ENCODE results near the gene LCN15. TPM values are rescaled to one million over a fixed set of nuclear protein-coding genes. Genes with fewer than 3 reads are reported as not detected.

LCN15 gene
- total RNA-seq, 6 experiments from 2014 or later = not detected

DNA sequence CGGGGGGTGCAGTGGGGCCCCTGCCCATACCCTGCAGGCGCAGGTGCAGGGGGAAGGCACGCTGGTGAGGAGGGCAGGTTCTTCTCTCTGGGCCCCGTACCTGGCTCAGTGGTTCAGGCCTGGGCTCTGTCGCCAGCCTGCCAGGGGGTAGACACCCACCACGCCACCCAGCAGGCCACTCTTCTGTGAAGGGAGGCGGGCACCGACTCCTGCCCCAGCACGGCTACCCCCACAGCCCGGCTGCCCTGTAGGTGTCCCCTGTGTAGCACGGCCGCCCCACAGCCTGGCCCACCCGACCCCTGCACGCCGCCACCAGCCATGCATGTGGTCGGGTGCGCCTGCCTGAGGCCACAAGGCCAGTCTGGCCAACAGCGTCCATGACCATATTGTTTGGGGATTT lies 17.7 kb downstream of the LCN15 start:
- Histone ChIP-seq H3K9me3 (no peaks in the 10 kb centered on the region), H3K27me3 (no peaks in the 10 kb centered on the region), H3K36me3 (no peaks in the 10 kb centered on the region), H3K27ac (no peak overlapping the region), H3K4me3 (no peak overlapping the region), H3K4me1 (no peaks in the 10 kb centered on the region)
- intact Hi-C loops (cut with DNase I) = no loop called here
- TF ChIP-seq, protein P1, sequence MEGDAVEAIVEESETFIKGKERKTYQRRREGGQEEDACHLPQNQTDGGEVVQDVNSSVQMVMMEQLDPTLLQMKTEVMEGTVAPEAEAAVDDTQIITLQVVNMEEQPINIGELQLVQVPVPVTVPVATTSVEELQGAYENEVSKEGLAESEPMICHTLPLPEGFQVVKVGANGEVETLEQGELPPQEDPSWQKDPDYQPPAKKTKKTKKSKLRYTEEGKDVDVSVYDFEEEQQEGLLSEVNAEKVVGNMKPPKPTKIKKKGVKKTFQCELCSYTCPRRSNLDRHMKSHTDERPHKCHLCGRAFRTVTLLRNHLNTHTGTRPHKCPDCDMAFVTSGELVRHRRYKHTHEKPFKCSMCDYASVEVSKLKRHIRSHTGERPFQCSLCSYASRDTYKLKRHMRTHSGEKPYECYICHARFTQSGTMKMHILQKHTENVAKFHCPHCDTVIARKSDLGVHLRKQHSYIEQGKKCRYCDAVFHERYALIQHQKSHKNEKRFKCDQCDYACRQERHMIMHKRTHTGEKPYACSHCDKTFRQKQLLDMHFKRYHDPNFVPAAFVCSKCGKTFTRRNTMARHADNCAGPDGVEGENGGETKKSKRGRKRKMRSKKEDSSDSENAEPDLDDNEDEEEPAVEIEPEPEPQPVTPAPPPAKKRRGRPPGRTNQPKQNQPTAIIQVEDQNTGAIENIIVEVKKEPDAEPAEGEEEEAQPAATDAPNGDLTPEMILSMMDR (IDR thresholded peaks at IDR 0.05) = no peak
- TF ChIP-seq POLR2A (IDR thresholded peaks at IDR 0.05) = no peak
- WGBS (ENCODE audit: insufficient coverage, low coverage, low lambda C conversion rate, missing lambda C conversion rate) = no CpG with 5 or more reads among the region's 18 CpGs
- no peak for DNase-seq
- no peak for ATAC-seq

DNA sequence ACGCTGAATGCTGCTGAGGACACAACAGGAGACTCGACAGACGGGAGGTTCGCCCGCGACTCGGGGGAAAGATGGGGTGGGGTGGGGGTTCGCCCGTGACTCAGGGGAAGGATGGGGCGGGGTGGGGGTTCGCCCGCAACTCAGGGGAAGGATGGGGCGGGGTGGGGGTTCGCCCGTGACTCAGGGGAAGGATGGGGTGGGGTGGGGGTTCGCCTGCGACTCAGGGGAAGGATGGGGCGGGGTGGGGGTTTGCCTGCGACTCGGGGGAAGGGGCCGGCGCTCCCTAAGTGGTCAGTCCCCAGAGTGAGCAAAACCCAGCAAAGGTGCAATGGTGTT lies 18.2 kb downstream of the LCN15 start:
- no peak for ATAC-seq
- WGBS (ENCODE audit: insufficient coverage, low coverage, low lambda C conversion rate, missing lambda C conversion rate) = 63% methylated on average over 22 of the region's 22 CpGs
- peaks cover 0 to 2% (median 0%) of the 10 kb centered on the region in 4 donors for H3K4me1 ChIP-seq
- no peak overlapping the region for H3K27ac ChIP-seq
- H3K4me3 ChIP-seq = no peak overlapping the region
- H3K27me3 ChIP-seq = no peaks in the 10 kb centered on the region
- H3K9me3 ChIP-seq = no peaks in the 10 kb centered on the region
- DNase-seq = no peak
- TF ChIP-seq, protein P1 (IDR thresholded peaks at IDR 0.05) = no peak
- TF ChIP-seq POLR2A (IDR thresholded peaks at IDR 0.05) = no peak
- intact Hi-C loops (cut with DNase I) = no loop called here
- no peaks in the 10 kb centered on the region for H3K36me3 ChIP-seq

- H3K4me3 ChIP-seq = no peak overlapping the region
- WGBS (ENCODE audit: insufficient coverage, low coverage, low lambda C conversion rate, missing lambda C conversion rate) = 66% methylated on average over 13 of the region's 23 CpGs
- no peak overlapping the region for H3K27ac ChIP-seq
Observed at GRCh38 chr9:136745389-136746154, 18.7 kb downstream of the LCN15 start.

DNA sequence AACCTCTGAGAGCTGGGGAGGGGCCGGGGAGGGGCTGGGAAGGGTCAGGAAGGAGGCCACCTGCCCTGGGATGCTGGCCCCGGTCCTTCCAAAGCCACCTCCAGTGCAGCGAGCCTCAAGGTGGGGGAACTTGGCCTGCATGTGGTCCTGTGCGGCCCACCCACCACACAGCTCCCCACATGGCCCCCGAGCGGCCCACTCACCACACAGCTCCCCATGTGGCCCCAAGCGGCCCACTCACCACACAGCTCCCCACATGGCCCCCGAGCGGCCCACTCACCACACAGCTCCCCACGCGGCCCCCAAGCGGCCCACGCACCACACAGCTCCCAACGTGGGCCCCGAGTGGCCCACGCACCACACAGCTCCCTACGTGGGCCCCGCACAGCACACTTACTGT lies 19.5 kb downstream of the LCN15 start:
- TF ChIP-seq POLR2A (IDR thresholded peaks at IDR 0.05) = no peak
- TF ChIP-seq, protein P1 (IDR thresholded peaks at IDR 0.05) = no peak
- DNase-seq = no peak
- no peak for ATAC-seq
- intact Hi-C loops (cut with DNase I) = no loop called here
- Histone ChIP-seq H3K4me3 (no peak overlapping the region), H3K36me3 (no peaks in the 10 kb centered on the region), H3K9me3 (no peaks in the 10 kb centered on the region), H3K4me1 (peaks cover 0 to 5% (median 0%) of the 10 kb centered on the region in 4 donors), H3K27me3 (no peaks in the 10 kb centered on the region), H3K27ac (no peak overlapping the region)
- WGBS (ENCODE audit: insufficient coverage, low coverage, low lambda C conversion rate, missing lambda C conversion rate) = 78% methylated on average over 6 of the region's 18 CpGs

More at GRCh38 chr9:136745389-136746154, 18.7 kb downstream of the LCN15 start:
- Histone ChIP-seq H3K36me3 (no peaks in the 10 kb centered on the region), H3K4me1 (peaks cover 0 to 5% (median 0%) of the 10 kb centered on the region in 4 donors), H3K27me3 (no peaks in the 10 kb centered on the region), H3K9me3 (no peaks in the 10 kb centered on the region)
- intact Hi-C loops (cut with DNase I) = no loop called here
- ATAC-seq = no peak
- DNase-seq = no peak
- TF ChIP-seq, protein P1 (IDR thresholded peaks at IDR 0.05) = no peak
- TF ChIP-seq POLR2A (IDR thresholded peaks at IDR 0.05) = no peak
